Stimulated activated CD4-positive, alpha-beta T cell treated with anti-CD3 and anti-CD28 coated beads, Interleukin-12 subunit alpha, Interleukin-12 subunit beta, amount 100 ng/mL, for 24 hours (primary cell): ENCODE measurements around the gene RCL1.

ENCODE experiments used
- DNase-seq, 2 experiments: peaks; one replicate each; pipeline ENCODE4 v3.0.0-alpha.2; 2020; ENCODE audit warnings: low read depth in 2 of 2

RCL1 gene

GRCh38 chr9:4842213-4842612, 49.5 kb downstream of the RCL1 start:
- no peak for DNase-seq

GRCh38 chr9:4842734-4843133, 50.0 kb downstream of the RCL1 start:
- DNase-seq: no peak

GRCh38 chr9:4844056-4844838, 51.5 kb downstream of the RCL1 start:
- DNase-seq: no peak

GRCh38 chr9:4849369-4849768, 56.6 kb downstream of the RCL1 start:
- no peak for DNase-seq

GRCh38 chr9:4850603-4851310, 58.0 kb downstream of the RCL1 start:
- no peak for DNase-seq

- no peak for DNase-seq
These were observed 59.7 kb downstream of the RCL1 start for GRCh38 chr9:4852419-4852818.

GRCh38 chr9:4854265-4854590, 61.5 kb downstream of the RCL1 start:
- DNase-seq: no peak

GRCh38 chr9:4855841-4856240, 63.1 kb downstream of the RCL1 start:
- DNase-seq: no peak

GRCh38 chr9:4857163-4857810, 64.5 kb downstream of the RCL1 start:
- no peak for DNase-seq

GRCh38 chr9:4859035-4859434, 66.3 kb downstream of the RCL1 start:
- DNase-seq: no peak

GRCh38 chr9:4860383-4860782, 67.6 kb downstream of the RCL1 start:
- no peak for DNase-seq

- no peak for DNase-seq
These were observed 68.4 kb downstream of the RCL1 start for GRCh38 chr9:4861145-4861544.

- DNase-seq: no peak
These were observed 69.2 kb downstream of the RCL1 start for GRCh38 chr9:4861736-4862451.

- DNase-seq: no peak
These were observed 69.9 kb downstream of the RCL1 start for GRCh38 chr9:4862506-4863250.

GRCh38 chr9:4864234-4864661, 71.5 kb downstream of the RCL1 start:
- no peak for DNase-seq

GRCh38 chr9:4864698-4865097, 72.0 kb downstream of the RCL1 start:
- DNase-seq: no peak

GRCh38 chr9:4865681-4866080, 72.9 kb downstream of the RCL1 start:
- no peak for DNase-seq

- no peak for DNase-seq
These were observed 73.7 kb downstream of the RCL1 start for GRCh38 chr9:4866239-4866969.

- DNase-seq: no peak
These were observed 80.3 kb downstream of the RCL1 start for GRCh38 chr9:4873066-4873465.

GRCh38 chr9:4875559-4875958, 82.8 kb downstream of the RCL1 start:
- no peak for DNase-seq

- no peak for DNase-seq
These were observed 86.4 kb downstream of the RCL1 start for GRCh38 chr9:4879115-4879558.
